ENCODE results near the gene IRX6. TPM values are rescaled to one million over a fixed set of nuclear protein-coding genes. Genes with fewer than 3 reads are reported as not detected.

IRX6 gene
- total RNA-seq, 6 donors from 2014 or later = 2.1 to 10.3 (median 4.3) TPM

DNA sequence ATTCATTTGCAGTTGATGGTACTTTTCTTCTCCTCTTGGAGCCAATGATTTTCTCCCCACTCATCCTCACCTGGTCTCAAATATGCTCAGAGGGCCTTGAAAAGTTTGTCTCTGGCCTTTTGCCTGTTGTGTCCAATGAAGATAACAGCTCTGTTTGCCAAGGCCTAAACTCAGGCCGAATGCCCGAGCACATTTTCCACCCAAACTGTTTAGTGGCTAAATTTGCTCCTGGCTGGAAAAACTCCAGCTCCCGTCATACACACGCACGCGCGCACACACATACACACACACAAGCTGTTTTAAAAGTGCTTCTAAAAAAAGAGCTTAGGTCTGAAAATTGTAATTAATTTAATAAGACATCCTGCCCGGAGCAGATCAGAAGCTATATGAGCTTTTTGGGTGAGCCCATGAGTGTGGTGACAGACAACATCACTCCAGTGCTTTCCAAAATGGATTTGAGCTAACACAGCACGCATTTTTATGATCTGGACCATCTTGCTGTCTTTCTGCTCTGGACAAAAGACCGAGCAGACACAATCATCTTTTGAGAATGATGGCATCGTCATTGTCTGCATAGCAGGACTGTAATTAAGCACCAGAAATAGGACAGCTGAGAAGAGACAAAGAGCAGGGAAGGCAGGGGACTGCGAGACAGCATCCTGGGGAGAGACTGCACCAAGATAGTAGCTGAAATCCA, 48.9 kb downstream of the IRX6 start:
- Histone ChIP-seq H3K4me1 (no peaks in the 10 kb centered on the region), H3K36me3 (no peaks in the 10 kb centered on the region), H3K27me3 (peaks cover 0 to 6% (median 0%) of the 10 kb centered on the region in 4 donors), H3K4me3 (no peak overlapping the region), H3K27ac (no peak overlapping the region), H3K9me3 (no peaks in the 10 kb centered on the region)
- DNase-seq (no peak), ATAC-seq (ENCODE audit: low FRiP score in 2 of 2) (no peak)
- TF ChIP-seq POLR2AphosphoS5 (IDR thresholded peaks at IDR 0.05) (no peak), POLR2A (IDR thresholded peaks at IDR 0.05) (no peak), EP300 (IDR thresholded peaks at IDR 0.05) (no peak)
- TF ChIP-seq, protein P1, sequence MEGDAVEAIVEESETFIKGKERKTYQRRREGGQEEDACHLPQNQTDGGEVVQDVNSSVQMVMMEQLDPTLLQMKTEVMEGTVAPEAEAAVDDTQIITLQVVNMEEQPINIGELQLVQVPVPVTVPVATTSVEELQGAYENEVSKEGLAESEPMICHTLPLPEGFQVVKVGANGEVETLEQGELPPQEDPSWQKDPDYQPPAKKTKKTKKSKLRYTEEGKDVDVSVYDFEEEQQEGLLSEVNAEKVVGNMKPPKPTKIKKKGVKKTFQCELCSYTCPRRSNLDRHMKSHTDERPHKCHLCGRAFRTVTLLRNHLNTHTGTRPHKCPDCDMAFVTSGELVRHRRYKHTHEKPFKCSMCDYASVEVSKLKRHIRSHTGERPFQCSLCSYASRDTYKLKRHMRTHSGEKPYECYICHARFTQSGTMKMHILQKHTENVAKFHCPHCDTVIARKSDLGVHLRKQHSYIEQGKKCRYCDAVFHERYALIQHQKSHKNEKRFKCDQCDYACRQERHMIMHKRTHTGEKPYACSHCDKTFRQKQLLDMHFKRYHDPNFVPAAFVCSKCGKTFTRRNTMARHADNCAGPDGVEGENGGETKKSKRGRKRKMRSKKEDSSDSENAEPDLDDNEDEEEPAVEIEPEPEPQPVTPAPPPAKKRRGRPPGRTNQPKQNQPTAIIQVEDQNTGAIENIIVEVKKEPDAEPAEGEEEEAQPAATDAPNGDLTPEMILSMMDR (IDR thresholded peaks at IDR 0.05) = no peak
- 76% methylated on average over 12 of the region's 12 CpGs for WGBS, 2 donors

DNA sequence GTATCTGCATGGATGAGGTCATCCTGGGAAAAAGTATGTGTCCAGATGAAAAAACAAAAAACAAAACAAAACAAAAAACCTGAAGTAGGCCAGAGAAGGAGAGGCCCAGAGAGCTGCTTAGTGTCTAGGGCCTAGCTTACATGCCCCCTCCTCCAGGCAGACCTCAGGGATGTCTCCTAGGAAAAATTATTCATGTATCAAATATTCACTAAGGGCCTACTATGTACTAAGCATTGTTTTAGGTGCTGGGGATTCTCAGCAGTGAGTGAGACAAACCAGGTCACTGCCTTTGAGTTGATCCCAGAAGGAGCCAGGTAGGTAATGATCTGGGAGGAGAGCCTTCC, 49.5 kb downstream of the IRX6 start:
- DNase-seq (no peak), ATAC-seq (ENCODE audit: low FRiP score in 2 of 2) (no peak)
- TF ChIP-seq POLR2AphosphoS5 (IDR thresholded peaks at IDR 0.05) (no peak), POLR2A (IDR thresholded peaks at IDR 0.05) (no peak)
- no peaks in the 10 kb centered on the region for H3K9me3 ChIP-seq
- H3K27ac ChIP-seq = no peak overlapping the region
- H3K4me1 ChIP-seq = no peaks in the 10 kb centered on the region
- H3K27me3 ChIP-seq = peaks cover 0 to 6% (median 0%) of the 10 kb centered on the region in 4 donors
- no peaks in the 10 kb centered on the region for H3K36me3 ChIP-seq
- H3K4me3 ChIP-seq = no peak overlapping the region

DNA sequence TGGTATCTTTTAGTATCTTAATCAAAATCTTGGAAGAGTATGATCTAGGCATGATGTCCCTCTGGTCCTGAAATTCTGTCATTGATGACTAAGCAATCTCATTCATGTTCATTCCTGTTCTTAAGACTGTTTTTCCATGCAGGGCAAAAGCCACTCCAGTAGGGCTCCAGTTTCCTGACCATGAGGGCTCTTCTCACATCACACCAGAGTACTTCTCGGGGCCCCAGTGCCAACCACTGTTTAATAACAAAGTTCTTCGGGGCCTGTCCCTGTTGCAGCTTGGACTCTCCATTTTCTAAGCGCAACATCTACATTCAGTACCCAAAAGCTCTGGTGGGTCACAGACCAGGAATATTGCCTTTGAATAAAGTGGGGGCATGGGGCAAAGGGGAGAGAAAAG, 52.0 kb downstream of the IRX6 start:
- Histone ChIP-seq H3K36me3 (no peaks in the 10 kb centered on the region), H3K4me1 (no peaks in the 10 kb centered on the region), H3K4me3 (no peak overlapping the region), H3K27me3 (peaks cover 0 to 4% (median 0%) of the 10 kb centered on the region in 4 donors), H3K27ac (no peak overlapping the region), H3K9me3 (no peaks in the 10 kb centered on the region)
- TF ChIP-seq, protein P1 (IDR thresholded peaks at IDR 0.05) = no peak
- TF ChIP-seq POLR2AphosphoS5 (IDR thresholded peaks at IDR 0.05) = no peak
- no peak for TF ChIP-seq POLR2A (IDR thresholded peaks at IDR 0.05)
- no peak for TF ChIP-seq EP300 (IDR thresholded peaks at IDR 0.05)
- no peak for ATAC-seq (ENCODE audit: low FRiP score in 2 of 2)
- DNase-seq = peak in 1 of 2 donors; percentile 66
- WGBS, 2 donors = 74 to 78% methylated on average over 3 of the region's 3 CpGs

DNA sequence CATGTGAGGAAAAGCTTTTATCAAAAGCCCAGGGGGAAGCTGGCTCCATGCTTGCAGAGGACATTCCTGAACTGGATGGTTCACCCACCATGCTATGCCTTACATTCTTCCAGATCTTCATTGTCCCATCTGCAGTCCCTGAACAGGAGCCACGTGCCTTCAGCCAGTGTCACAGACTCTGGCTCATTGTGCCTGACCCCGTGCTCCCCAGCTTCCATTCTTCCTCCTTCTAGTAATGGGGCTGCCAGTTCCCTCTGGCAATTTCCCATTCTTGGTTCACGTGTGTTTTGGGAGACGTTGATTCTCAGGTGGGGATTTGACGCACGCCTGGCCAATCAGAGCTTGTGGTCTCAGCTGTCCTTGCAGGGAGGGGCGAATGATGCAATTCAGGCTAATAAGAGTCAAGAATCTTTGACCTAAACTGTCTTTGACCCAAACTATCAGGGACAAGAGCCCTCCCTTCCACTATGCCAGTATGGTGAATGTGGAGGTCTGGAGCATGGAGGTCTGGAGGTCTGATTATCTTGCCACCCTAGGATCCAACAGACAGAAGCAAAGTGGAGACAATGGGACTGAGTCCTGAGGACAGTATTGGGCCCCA, 52.7 kb downstream of the IRX6 start:
- TF ChIP-seq POLR2AphosphoS5 (IDR thresholded peaks at IDR 0.05) (no peak), POLR2A (IDR thresholded peaks at IDR 0.05) (no peak), EP300 (IDR thresholded peaks at IDR 0.05) (no peak)
- TF ChIP-seq, protein P1 (IDR thresholded peaks at IDR 0.05) = no peak
- H3K27ac ChIP-seq = no peak overlapping the region
- H3K4me3 ChIP-seq = no peak overlapping the region
- no peaks in the 10 kb centered on the region for H3K27me3 ChIP-seq
- 85 to 95% methylated on average over 7 of the region's 7 CpGs for whole genome bisulfite sequencing, 2 donors
- H3K9me3 ChIP-seq = no peaks in the 10 kb centered on the region
- DNase-seq (no peak), ATAC-seq (ENCODE audit: low FRiP score in 2 of 2) (no peak)
- H3K36me3 ChIP-seq = no peaks in the 10 kb centered on the region
- no peaks in the 10 kb centered on the region for H3K4me1 ChIP-seq

DNA sequence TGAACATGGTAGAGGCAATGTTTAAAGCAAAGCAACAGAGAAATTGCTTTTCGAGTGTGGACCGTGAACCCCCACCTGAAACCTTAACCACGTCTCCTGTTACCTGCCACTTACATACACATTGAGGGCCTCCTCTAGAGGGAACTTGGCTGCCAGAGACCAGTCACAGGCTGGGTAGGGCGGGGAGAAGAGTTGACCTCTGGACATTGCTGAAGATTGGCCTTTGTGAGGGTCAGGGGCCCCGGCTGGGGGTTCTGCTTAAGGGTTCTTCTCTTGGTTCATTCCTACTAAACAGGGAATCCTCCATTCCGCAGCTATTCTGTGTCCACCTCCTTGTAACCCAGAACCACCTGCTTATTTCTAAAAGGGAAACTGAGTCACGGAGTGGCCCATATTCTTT, 53.8 kb downstream of the IRX6 start:
- 66 to 74% methylated on average over 7 of the region's 7 CpGs for WGBS, 2 donors
- no peak for DNase-seq
- H3K4me3 ChIP-seq = no peak overlapping the region
- no peaks in the 10 kb centered on the region for H3K27me3 ChIP-seq
- TF ChIP-seq, protein P1 (IDR thresholded peaks at IDR 0.05) = no peak
- TF ChIP-seq EP300 (IDR thresholded peaks at IDR 0.05) (no peak), POLR2AphosphoS5 (IDR thresholded peaks at IDR 0.05) (no peak), POLR2A (IDR thresholded peaks at IDR 0.05) (no peak)
- no peaks in the 10 kb centered on the region for H3K4me1 ChIP-seq
- no peaks in the 10 kb centered on the region for H3K36me3 ChIP-seq
- H3K9me3 ChIP-seq = no peaks in the 10 kb centered on the region
- no peak overlapping the region for H3K27ac ChIP-seq
- ATAC-seq (ENCODE audit: low FRiP score in 2 of 2) = no peak
